GM11168 (cell line): Measurements from ENCODE around the gene CERS4.
"Not testable (repeated sequence)": the region's sequence is repeated elsewhere in the genome, so short reads cannot be mapped to it uniquely, and the experiment has no call there.

Experiments
- in situ Hi-C: fragments of 300-500 bp; cut with MboI; formaldehyde crosslinking; loops from one replicate; pipeline ENCODE4 v1.12.0; 2022; ENCODE audit warnings: low sequenced_read_pairs; ENCODE audit not compliant: unreplicated experiment

The CERS4 gene

DNA sequence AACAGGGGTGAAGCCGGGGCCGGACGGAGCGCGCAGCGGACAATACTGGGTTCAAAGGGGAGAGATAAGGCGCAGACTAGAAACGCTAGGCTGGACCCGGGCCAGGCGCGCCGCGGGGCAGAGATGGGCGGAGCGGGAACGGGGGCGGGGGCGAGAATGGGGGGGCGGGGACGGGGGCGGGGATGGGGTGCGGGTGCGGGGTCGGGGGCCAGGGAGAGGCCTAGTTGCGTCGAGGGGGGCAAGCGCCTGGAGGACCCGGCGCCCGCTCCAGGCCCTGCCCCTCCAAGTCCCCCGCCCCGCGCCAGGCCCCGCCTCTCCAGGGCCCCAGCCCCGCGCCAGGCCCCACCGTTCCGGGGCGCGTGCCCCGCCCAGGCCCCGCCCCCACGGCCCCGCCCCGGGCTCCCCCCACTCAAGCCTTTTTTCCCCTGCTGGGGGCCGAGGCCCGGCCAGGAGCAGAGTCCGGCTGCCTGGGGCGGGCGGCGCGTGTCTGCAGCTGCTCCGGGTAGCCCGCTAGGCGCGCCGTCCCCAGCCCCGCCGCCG is at the start of gene CERS4:
TSS of gene CERS4 (plus strand) at position 449 of the 540 bp plus-strand sequence. CDS start 41,707 bp downstream, outside the sequence.
- in situ Hi-C loops, result no loop called here

DNA sequence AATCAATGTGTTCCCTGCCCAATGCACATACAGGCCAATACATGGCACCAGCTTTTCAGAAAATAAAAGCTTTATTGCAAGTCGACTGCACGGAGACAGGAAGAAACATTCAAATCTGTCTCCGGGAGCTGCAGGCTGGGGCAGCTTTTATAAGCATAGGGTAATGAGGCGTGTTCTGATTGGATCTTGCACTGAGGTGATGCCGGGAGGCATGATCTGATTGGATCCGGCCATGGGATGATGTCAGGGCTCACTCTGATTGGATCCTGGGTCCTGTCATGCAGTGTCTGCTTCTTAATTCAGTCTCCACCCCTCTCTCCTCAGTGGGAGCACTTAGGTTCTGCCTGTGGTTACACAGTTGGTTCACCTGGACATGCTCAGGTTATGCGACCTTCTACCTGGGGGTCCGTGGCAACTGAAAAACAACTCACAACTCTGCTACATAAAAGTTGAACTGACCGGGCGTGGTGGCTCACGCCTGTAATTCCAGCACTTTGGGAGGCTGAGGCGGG is 48.0 kb upstream of the CERS4 start:
- in situ Hi-C loops, result no loop called here

GRCh38 chr19:8163759-8164158 is 45.4 kb upstream of the CERS4 start:
- in situ Hi-C loops, result no loop called here

- in situ Hi-C loops, result no loop called here
These were observed 41.2 kb upstream of the CERS4 start for GRCh38 chr19:8167985-8168384.

DNA sequence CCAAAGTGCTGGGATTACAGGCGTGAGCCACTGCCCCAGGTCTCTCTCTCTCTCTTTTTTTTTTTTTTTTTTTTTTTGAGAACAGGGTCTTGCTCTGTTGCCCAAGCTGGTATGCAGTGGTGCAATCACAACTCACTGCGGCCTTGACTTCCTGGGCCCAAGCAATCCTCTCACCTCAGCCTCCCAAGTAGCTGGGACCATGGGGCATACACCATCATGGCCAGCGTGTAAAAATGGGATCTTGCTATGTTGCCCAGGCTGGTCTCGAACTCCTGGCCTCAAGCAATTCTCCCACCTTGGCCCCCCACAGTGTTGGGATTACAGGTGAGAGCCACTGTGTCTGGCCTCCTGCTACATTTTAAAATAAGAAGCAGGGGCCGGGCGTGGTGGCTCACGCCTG is 40.6 kb upstream of the CERS4 start:
- in situ Hi-C loops, result no loop called here

DNA sequence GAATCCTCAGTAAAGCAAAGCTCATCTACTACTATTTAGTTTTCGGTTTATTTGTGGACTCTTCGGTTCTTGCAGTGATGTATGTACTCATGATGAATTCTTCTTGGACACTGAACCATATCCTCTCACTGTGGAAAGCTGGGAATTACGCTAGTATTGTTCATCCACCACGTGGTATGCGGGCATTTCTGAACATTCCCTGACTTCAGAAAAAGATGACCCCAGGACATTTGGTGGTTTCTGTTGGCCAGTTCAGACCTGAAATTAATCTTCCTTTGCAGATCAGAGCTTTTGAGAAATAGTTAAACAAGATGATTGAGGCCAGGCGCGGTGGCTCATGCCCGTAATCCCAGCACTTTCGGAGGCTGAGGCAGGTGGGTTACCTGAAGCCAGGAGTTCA is 34.5 kb upstream of the CERS4 start:
- in situ Hi-C loops, result no loop called here

DNA sequence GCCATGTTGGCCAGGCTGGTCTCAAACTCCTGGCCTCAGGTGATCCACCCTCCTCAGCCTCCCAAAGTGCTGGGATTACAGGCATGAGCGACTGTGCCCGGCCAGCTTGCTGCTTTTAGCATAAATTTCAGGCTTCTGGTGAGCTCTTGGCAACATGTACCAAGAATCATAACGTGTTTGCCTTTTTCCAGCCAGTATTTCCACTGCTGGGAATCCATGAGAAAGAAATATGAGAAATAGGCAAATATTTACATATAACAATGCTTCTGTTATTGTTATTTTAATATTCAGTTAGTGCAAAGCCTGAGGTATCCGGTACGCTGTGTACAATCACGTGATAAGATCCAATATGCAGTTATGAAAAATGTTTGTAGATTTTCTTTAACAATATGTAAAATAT is 29.2 kb upstream of the CERS4 start:
- in situ Hi-C loops, result no loop called here

- in situ Hi-C loops, result no loop called here
These were observed 24.9 kb upstream of the CERS4 start for GRCh38 chr19:8184274-8184673.

GRCh38 chr19:8185343-8186068 is 23.7 kb upstream of the CERS4 start:
- in situ Hi-C loops, result no loop called here

GRCh38 chr19:8192221-8192820 is 16.8 kb upstream of the CERS4 start:
- in situ Hi-C loops, result no loop called here

DNA sequence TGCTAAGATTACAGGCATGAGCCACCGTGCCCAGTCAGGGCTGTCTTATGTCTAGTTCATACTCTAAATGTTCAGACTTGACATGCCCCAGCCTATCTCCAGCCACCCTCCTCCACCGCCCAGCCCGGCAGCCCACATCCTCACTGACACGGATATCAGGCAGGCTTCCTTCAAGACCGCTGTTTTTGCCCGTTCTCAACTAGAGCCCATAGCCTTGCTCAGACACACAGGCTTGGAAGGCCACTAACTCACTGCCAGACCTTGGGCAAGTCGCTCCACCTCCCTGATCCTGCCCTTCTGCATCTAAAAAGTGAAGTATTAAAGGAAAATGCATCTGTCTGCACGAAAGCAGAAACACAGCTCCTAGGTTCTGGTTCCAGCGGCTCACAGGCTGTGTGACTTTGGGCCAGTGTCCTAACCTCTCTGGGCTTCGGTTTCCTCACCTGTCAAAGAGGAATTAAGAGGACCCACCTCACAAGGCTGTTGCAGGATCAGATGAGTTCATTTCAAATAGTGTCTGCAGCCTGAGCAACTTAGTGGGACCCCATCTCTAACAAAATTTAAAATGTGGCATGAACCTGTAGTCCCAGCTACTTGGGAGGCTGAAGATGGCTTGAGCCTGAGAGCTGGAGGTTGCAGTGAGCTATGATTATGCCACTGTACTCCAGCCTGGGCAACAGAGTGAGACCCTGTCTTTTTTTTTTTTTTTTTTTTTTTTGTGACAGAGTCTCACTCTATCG is 14.5 kb upstream of the CERS4 start:
- in situ Hi-C loops, result no loop called here

- in situ Hi-C loops, result no loop called here
These were observed 12.8 kb upstream of the CERS4 start for GRCh38 chr19:8196271-8196927.

- in situ Hi-C loops, result not testable (repeated sequence)
These were observed 5.7 kb upstream of the CERS4 start for GRCh38 chr19:8203288-8204120.

DNA sequence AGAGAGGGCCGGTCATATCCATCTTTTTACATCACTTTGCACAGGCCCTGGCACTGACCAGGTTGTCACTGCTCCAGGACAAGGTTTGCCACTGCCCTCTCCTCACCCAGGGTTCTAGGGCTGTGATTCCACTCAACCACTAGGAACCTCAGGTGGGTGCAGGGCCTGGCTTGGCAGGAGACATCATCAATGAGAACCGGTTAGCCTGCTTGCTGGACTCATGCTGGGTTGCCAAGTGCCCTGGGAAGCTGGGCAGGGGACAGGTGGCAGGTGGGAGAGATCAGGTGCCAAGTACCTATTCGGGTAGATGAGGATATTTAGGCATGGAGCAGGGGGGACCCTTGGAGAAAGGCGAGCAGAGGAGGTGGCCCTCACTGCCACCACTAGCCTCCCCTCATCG is 4.2 kb upstream of the CERS4 start:
- in situ Hi-C loops, result no loop called here

GRCh38 chr19:8206147-8207087 is 2.8 kb upstream of the CERS4 start:
- in situ Hi-C loops, result no loop called here

- in situ Hi-C loops, result not testable (repeated sequence)
These were observed 1.8 kb upstream of the CERS4 start for GRCh38 chr19:8207326-8207725.

- in situ Hi-C loops, result no loop called here
These were observed 850 bp upstream of the CERS4 start for GRCh38 chr19:8208119-8208921.
